Lung microvascular endothelial cell (primary cell): ENCODE measurements around the gene MYLIP. TPM values are rescaled to one million over a fixed set of nuclear protein-coding genes. Genes with fewer than 3 reads are reported as not detected.
"Not testable (repeated sequence)": the region's sequence is repeated elsewhere in the genome, so short reads cannot be mapped to it uniquely, and the experiment has no call there.

Experiments
- DNase-seq, 2 donors: peaks; one replicate each; pipeline versions ENCODE4 v3.0.0 to v3.0.0-alpha.2; 2010; ENCODE audit warnings: low read depth in 2 of 2
- total RNA-seq: library from RNA; depleted of rRNA; stranded (reverse); fragments of >200 nt; gene quantifications from 2 replicates; pipeline ENCODE4 v1.2.1, GENCODE V29; 2014

MYLIP gene
- total RNA-seq, 1 donor from 2014 or later, result 39.9 TPM

- DNase-seq, result no peak
These were observed 42.5 kb downstream of the MYLIP start for GRCh38 chr6:16171400-16171799.

GRCh38 chr6:16173167-16173940, 44.5 kb downstream of the MYLIP start:
- DNase-seq, result no peak

- DNase-seq, result no peak
These were observed 45.7 kb downstream of the MYLIP start for GRCh38 chr6:16174416-16175078.

- not testable (repeated sequence) for DNase-seq
These were observed 47.7 kb downstream of the MYLIP start for GRCh38 chr6:16176600-16176999.

GRCh38 chr6:16177881-16178280, 49.0 kb downstream of the MYLIP start:
- no peak for DNase-seq

- no peak for DNase-seq
These were observed 49.5 kb downstream of the MYLIP start for GRCh38 chr6:16178351-16178750.

- no peak for DNase-seq
These were observed 50.2 kb downstream of the MYLIP start for GRCh38 chr6:16179063-16179462.

GRCh38 chr6:16179970-16180431, 51.1 kb downstream of the MYLIP start:
- no peak for DNase-seq

GRCh38 chr6:16180696-16181438, 52.0 kb downstream of the MYLIP start:
- no peak for DNase-seq

- DNase-seq, result no peak
These were observed 52.8 kb downstream of the MYLIP start for GRCh38 chr6:16181439-16182297.

GRCh38 chr6:16183187-16183664, 54.3 kb downstream of the MYLIP start:
- peak; percentile 62 to 66 for DNase-seq

GRCh38 chr6:16184129-16184528, 55.2 kb downstream of the MYLIP start:
- DNase-seq, result peak; percentile 41 to 62

- DNase-seq, result no peak
These were observed 55.7 kb downstream of the MYLIP start for GRCh38 chr6:16184551-16184950.

- no peak for DNase-seq
These were observed 58.3 kb downstream of the MYLIP start for GRCh38 chr6:16187176-16187575.

GRCh38 chr6:16190214-16190613, 61.3 kb downstream of the MYLIP start:
- no peak for DNase-seq

GRCh38 chr6:16196260-16196983, 67.5 kb downstream of the MYLIP start:
- no peak for DNase-seq

- no peak for DNase-seq
These were observed 68.2 kb downstream of the MYLIP start for GRCh38 chr6:16196984-16197546.
